Sigmoid colon (tissue), 3 donors: ENCODE measurements around the gene GSN.

Experiments used
- POLR2A ChIP-seq, 2 donors: fragments of 450-650 bp; IDR thresholded peaks; one replicate each; pipeline ENCODE4 v1.6.1; 2016; ENCODE audit warnings: antibody characterized with exemption in 2 of 2, mild to moderate bottlenecking in 2 of 2, moderate library complexity in 2 of 2
- TF ChIP-seq, protein P1 (sequence below), 4 experiments: fragments of 450-650 bp in 3 of 4; fragments of 200-600 bp in 1 of 4; IDR thresholded peaks; one replicate each; pipeline ENCODE4 v1.5.1; 2016 to 2019; ENCODE audit warnings: antibody characterized with exemption in 4 of 4, mild to moderate bottlenecking in 3 of 4, moderate library complexity in 2 of 4

- TF ChIP-seq, protein P1, sequence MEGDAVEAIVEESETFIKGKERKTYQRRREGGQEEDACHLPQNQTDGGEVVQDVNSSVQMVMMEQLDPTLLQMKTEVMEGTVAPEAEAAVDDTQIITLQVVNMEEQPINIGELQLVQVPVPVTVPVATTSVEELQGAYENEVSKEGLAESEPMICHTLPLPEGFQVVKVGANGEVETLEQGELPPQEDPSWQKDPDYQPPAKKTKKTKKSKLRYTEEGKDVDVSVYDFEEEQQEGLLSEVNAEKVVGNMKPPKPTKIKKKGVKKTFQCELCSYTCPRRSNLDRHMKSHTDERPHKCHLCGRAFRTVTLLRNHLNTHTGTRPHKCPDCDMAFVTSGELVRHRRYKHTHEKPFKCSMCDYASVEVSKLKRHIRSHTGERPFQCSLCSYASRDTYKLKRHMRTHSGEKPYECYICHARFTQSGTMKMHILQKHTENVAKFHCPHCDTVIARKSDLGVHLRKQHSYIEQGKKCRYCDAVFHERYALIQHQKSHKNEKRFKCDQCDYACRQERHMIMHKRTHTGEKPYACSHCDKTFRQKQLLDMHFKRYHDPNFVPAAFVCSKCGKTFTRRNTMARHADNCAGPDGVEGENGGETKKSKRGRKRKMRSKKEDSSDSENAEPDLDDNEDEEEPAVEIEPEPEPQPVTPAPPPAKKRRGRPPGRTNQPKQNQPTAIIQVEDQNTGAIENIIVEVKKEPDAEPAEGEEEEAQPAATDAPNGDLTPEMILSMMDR (IDR thresholded peaks at IDR 0.05), result no peak
- TF ChIP-seq POLR2A (IDR thresholded peaks at IDR 0.05), result no peak
These were observed 50.8 kb downstream of the GSN start for GRCh38 chr9:121318631-121319382.
